HG02678 (cell line): ENCODE results near the gene TBCA.
"Not testable (repeated sequence)": the region's sequence is repeated elsewhere in the genome, so short reads cannot be mapped to it uniquely, and the experiment has no call there.

Experiments used
- ATAC-seq: cut with Tn5 transposase; IDR thresholded peaks from one replicate; pipeline ENCODE4 v1.9.1; 2021; ENCODE audit warnings: mild to moderate bottlenecking, moderate library complexity; ENCODE audit not compliant: unreplicated experiment

Gene TBCA

DNA sequence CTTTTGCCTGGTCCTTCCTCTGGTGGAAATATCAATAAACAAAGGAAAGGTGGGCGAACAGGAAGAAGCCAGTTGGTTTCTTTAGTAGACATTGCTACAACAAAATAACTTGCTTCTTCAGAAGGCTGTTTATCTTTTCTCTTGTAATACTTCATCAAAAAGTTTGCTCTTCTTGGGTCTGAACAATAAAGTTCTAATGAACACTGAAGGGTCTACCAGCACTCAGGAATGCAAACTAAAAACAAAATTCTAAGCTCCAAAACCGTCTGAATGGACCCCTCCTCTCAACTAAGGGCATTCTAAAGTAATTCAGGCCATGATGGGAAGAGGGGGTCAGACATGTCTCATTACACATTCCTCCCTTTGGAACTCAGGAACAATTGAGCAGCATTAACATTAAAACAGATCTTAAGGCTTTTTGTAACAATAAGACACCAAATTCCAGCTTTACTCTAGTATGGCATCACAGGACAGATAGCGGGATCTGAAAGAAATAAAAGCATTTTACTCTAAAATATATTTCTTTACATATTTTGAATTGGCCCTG lies 2.3 kb downstream of the TBCA start:
- no peak for ATAC-seq

DNA sequence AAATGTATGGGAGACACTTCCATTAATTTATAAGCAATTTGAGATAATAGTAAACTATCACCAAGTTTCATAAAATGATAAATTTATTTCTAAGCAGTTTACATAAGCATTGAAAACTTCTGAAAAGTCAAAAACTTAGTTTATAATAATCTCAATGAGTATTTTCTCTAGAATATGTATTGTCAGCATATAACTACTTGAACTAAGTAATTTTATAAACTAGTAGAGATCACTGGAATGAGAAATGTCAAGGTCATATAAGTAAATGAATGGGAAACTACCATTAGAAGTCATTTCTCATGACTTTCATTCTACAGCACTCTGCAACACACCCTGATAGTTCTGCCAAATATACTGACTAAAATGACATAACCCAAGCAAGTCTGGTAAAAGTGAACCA lies 3.4 kb downstream of the TBCA start:
- ATAC-seq: no peak

DNA sequence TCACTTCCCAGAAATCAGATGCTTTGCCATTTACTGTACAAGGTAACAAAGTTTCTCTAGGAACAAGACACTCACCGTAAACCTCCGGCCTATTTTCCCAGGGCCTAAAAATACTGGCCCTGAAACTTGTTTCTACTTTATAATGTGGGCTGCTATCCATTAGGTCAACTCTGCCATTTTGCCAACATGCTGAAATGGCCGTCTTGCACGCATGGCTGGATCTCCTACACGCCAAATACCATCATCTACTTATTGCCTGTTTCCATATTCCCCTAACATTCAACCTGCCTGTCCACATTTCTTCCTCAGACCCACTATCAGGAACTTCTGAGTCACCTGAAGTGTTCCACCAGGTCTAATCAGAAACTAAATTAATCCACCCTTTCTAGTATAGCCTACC lies 4.7 kb downstream of the TBCA start:
- no peak for ATAC-seq

DNA sequence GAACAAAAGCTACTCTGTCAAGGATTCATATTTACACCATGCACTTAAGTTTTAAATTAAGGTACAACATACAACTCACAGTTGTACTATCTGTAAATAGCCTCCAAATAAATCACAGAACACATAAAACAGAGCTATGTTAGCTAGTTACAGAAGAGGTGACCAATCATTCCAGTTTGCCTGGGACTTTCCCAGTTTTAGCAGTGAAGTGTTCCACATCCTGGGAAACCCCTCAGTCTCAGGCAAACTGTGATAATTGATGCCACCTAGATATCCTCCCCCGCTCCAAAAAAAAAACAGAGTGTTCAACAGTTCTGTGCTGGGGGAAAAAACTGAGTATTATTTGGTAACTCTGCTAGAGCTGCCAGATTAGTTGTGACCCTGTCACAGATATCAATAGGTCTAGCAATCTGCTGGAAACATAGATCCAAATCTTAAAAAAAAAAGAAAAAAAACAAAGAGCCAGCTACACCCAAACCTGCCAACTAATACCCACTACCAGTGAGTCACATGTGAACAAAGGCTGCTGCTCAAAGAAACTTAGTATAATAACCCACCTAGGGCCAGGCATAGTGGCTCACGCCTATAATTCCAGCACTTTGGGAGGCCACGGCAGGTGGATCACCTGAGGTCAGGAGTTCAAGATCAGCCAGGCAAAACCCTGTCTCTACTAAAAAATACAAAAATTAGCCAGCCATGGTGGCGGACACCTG lies 5.7 kb downstream of the TBCA start:
- ATAC-seq: no peak

DNA sequence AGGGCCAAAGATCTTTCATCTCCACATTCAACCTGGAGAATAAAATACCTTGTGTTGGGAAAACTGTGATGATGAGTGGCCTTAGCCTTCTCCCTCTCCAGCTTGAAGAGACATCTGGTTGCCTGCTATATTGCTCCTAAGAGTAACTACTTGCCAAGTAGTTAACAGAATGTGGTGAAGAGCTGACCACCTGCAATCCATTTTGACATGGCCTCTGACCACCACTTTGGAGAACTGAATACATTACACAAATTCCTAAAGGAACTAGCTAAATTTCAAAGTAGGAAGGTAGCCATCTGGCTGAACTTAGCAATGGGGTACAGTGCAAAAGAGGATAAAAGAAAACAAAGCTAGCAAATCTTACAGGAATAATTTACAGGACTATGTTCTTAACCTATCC lies 7.2 kb downstream of the TBCA start:
- no peak for ATAC-seq

DNA sequence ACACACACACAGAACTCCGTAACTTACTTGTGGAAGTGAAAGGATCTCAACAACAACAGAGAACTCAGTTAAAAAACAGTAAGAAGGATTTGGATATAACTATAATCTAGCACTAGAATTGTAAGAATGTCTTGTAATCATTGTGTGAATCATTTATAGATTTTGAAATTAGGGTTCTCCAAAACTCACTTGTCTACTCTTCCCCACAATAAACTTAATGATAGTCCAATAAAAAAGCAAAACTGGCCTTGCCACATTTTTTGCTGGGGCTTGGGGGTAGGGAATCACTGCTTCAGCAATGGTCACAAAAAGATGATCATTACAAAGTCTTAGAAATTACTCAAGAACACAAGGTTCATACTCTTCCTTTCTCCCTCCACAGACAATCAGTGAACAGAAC lies 8.8 kb downstream of the TBCA start:
- ATAC-seq: no peak

DNA sequence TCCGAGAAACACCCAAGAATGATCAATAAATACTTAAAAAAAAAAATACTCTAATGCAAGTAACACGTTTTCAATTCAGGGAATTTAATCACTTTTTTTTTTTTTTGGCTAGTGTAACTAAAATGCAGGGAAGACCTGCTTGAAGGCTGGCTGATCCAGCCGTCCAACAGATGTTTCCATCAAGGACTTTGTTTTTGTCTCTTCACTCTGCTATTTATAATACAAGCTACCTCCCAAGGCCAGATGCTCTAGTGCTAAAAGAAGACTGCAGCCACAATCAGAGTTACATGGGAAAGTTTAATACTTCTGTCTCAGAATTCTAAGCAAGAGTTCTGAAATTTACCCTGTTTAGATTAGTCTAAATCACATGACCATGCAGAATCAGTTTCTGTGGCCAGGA lies 14.5 kb downstream of the TBCA start:
- no peak for ATAC-seq

DNA sequence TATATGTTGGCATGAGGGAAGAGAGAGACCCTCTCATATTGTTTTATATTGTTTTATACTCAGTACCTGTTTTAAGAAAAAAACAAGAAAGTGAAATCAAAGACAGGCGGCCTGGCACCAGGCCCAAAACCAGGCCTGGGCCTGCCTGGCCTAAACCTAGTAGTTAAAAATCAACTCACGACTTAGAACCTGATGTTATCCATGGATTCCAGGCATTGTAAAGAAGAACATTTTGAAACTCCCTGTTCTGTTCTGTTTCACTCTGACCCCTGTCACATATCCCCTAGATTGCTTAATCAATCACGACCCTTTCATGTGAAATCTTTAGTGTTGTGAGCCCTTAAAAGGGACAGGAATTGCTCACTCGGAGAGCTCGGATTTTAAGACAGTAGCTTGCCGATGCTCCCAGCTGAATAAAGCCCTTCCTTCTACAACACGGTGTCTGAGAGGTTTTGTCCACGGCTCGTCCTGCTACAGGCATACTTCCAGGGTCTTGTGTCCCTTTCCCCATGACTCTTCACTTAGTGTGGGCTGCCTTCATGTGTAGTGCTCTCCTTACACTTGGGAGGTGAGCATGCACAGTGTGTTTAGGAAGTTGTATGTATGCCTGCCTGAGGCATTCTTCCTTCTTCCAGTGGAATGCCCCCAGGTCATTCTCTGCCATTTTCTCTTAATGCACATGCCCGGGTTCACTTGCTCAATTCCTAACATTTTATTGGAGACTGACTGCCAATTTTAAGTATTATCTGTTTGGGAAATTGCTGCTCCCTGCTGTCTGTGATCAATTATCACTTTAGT lies 17.8 kb downstream of the TBCA start:
- no peak for ATAC-seq

DNA sequence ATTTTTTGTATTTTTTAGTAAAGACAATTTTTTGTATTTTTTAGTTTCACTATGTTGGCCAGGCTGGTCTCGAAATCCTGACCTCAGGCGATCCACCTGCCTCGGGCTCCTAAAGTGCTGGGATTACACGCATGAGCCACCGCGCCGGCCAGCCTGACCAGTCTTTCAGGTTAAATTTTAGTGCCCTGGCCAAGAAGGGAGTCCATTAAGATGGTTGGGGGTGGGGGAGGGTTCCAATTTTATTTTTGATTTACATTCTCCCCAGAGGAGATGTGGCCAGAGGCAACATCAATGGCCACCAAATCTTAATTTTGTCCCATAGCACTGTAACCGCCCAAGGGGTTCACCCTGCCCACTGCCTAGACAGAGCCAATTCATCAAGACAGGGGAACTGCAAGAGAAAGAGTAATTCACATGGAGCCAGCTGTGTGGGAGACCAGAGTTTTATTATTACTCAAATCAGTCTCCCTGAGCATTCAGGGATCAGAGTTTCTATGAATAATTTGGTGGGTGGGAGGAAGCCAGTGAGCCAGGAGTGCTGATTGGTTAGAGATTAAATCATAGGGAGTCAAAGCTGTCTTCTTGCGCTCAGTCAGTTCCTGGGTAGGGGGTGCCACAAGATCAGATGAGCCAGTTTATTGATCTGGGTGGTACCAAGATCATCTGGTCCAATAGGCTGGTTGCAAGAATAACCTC lies 24.7 kb downstream of the TBCA start:
- ATAC-seq: no peak

DNA sequence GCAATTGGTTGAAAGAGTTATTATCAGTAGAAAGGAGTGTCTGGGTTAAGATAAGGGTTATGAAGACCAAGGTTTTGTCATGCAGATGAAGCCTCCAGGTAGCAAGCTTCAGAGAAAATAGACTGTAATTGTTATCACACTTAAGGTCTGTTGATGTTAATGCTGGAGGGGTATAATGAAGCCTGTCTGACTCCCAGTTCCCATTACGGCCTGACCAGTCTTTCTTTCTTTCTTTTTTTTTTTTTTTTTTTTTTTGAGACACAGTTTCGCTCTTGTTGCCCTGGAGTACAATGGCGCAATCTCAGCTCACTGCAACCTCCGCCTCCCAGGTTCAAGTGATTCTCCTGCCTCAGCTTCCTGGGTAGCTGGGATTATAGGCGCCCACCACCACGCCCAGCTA lies 25.2 kb downstream of the TBCA start:
- not testable (repeated sequence) for ATAC-seq

DNA sequence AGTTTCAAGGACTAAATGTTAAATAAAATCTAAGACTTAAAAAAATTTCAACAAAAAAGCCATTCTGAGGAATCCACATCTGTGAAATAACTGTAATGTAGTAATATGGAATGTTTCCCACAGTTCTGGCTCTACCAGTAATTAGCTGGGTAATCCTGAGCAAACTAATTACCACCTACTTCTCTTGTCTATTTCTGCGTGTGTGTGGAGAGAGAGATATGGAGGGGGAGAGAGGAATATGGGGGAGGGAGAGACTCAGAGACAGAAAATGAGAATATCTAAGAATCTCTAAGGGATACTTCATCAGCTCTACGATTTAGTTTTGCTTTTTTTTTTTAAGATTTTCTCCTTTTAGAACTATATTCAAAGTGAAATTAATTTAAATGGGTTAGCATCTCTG lies 28.0 kb downstream of the TBCA start:
- ATAC-seq: no peak

DNA sequence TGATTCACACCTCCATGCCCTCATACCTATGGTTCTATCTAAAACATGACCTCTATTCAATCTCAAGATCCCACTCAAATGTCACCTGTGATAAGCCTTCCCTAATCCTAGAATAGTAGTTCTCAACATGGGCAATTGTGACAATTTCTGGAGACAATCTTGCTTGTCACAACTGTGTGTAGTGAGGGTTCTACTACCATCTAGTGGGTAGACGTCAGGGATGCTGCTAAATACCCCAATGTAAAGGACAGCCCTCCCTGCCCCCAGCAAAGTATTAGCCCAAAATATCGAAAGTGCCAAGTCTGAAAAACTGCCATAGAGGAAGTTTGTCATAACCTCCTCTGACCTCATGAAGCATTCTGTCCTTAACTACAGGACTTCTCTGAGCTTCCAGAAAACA lies 32.0 kb downstream of the TBCA start:
- no peak for ATAC-seq

DNA sequence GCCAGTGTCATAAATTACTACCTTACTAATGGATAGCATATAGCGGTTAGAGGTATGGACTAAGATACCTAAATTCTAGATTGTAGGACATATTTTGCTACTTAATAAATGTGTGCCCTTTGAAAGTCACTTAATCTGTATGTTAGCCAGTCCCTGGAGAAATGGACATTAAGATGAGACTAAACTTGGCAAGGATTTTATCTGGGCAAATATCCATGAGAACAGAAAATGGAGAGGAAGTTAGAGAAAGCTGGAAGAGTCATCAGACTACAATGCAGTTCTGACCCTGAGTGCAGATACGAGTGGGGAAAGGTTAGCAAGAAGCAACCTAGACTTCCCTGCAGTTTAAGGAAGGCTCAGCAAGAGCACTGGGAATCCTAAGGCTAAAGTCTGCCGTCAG lies 33.0 kb downstream of the TBCA start:
- no peak for ATAC-seq

DNA sequence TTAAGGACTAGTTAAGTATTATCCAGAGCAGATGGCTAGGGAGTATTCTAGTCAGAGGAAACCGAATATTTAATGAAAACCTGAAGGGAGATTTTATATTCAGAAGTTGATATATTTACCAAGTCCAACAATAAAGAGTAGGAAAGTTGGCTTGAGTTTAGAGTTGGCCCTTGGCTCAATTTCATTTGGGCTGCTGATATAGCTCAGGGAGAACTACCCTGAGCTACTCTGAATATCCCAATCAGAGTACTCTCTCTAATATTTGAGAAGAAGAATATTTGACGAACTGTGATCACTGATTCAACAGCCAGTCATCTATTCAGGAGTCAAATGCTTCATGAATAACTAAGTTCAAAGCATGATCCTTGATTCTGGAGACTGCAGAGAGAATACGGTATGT lies 34.5 kb downstream of the TBCA start:
- ATAC-seq: no peak

DNA sequence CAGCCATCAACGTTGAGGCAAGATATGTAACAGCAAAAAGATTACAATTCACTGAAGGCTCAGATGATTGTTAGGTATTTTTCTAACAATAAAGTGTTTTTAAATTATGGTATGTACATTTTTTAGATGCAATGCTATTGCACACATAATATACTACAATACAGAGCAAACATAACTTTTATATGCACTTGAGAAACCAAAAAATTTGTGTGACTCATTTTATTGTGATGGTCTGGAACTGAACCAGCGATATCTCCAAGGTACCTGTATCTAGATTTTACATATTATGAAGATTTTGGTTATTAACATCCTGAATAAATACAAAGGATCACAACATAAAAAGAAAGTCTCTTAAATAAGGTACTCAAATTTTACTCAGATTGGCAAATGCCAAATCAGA lies 41.3 kb downstream of the TBCA start:
- ATAC-seq: no peak

DNA sequence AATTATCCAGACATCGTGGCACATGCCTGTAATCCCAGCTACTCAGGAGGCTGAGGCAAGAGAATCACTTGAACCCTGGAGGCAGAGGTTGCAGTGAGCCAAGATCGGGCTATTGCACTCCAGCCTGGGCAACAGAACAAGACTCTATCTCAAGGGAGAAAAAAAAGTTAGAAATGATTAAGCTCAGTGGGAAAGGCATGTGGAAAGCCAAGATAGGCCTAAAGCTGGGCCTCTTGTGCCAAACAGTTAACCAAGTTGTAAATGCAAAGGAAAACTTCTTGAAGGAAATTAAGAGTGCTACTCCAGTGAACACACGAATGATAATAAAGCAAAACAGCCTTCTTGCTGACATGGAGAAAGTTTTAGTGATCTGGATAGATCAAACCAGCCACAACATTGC lies 43.0 kb downstream of the TBCA start:
- no peak for ATAC-seq

DNA sequence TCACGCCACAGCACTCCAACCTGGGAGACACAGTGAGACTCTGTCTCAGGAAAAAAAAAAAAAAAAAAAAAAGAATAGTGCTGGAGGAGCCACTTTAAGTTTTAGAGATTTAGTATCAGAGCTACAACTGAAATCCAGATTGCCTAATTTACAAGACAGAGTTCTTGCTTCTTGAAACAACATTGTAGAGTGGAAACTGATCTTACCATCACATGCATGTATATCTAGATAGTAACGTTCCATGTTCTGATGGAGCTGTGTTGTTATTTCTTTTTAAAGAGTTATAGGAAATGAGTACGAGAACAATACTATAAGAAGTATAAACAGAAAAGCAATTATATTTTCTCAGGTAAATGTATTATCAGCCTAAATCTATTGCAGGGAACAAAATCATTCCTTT lies 48.9 kb downstream of the TBCA start:
- no peak for ATAC-seq

DNA sequence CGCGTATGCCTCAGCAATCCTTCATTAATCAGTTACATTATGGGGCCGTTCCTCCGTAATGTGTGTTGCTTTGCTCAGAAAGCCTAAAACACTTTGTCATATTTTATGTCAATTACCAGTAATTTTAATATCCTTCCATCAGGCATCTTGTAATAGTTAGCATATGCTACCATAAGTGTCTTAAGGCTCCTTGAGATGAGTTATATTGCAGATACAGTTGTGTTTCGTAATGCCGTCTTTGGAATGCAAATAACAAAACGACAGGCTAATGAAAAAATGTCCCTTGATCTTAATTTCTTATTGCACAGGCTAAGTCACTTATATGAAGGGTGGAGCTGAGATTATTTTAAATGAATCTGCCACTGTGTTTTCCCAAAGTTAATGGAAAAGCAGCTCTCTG lies 50.5 kb downstream of the TBCA start:
- ATAC-seq: no peak

DNA sequence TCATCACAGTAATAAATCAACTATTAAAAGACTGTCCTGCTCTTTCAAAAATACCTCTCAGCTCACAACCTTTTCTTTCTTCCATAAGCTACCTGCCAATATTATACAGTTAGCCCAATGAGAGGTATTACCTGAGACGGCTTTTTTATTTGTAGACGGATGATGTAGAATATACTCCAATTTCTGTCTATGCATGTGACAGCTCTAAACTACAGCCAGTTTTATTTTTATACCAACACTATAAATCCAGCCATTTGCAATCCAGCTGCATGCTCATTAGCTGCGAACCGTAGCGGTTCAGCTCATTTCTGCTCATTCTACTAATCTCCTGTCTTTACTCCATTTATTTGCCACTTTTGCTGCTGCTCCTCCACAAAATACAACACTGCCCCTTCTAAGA lies 51.2 kb downstream of the TBCA start:
- no peak for ATAC-seq

DNA sequence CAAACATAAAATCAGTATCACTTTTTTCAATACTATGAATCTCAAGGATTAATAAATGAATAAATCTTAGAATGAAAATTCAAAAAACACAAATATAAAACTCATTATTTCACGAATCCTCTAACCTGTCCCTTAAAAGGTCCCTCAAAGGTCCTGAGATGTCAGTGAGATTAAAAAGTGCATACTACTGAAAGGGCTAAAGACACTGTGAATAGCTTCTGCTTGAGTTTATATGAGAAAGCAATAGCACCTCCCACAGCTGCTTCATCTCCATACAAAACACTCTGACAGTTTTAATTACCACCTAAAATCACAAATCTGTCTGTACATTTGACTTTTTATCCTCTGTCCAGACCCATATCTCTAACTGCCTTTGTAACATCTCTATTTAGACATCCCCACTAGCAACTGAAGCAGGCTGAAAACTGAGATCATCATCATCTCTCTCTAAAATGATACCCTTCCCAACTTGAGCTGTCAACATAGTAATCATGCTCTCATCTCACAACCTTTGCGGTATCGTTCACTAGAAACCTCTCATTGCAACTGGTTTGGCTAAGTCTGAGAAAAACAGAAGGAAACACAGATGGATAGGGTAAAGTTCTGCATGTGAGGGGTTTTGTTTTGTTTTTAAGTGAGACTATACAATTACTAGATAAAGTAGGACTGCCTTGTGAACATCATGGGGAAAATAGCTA lies 56.3 kb downstream of the TBCA start:
- ATAC-seq: no peak

DNA sequence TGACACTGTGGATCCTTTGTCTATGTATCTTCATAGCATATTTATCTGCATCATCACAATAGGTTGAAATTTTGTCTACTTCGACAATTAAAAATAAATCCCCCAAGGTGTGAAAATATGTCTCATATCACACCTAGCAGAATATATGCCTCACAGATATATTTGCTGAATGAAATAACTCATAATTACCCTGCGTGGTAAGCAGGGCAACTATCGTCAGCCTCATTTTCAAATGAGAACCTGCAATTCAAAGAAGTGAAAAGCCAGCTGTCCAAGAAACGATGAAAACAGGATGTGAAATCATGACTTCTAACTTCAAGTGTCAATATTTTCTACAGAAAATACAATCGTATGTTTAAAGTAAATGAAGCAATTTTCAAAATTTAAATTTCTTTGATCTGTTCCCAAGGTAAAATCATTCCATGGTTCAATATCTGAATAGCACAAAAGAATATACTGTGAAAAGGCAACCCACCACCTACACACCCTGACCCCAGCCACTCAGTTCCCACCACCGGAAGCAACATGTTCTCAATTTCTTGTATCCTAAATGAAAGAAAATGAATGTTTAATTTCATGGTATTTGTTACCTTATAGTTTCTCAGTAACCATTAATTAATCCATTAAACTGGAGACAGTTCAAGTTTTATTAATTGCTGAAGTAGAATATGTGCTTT lies 57.1 kb downstream of the TBCA start:
- peak; percentile 84 for ATAC-seq
